SK-N-SH (cell line): ENCODE data around the gene CENPN. TPM values are rescaled to one million over a fixed set of nuclear protein-coding genes. Genes with fewer than 3 reads are reported as not detected.

Source experiments
- CTCF ChIA-PET: fragments of 300-600, 350-600 bp; formaldehyde crosslinking; extraction: SDS; loops from one replicate; lab custom pipeline; 2021; lab: Yijun Ruan, JAX
- POLR2A ChIA-PET: fragments of 350-600 bp; sonication (Branson Sonifier 250); formaldehyde crosslinking; extraction: SDS; loops from one replicate; lab custom pipeline; 2020; ENCODE audit warnings: antibody characterized with exemption, inconsistent platforms; lab: Yijun Ruan, JAX
- DNase-seq: peaks from one replicate; pipeline ENCODE4 v3.0.0; 2012
- H2AFZ ChIP-seq: fragments of 200-600 bp; sonication (generic); 2 replicates; pipeline ENCODE4 v1.8.1; 2016; ENCODE audit warnings: antibody characterized with exemption, mild to moderate bottlenecking, low read depth
- H3F3A ChIP-seq: fragments of 200-600 bp; sonication (generic); replicated peaks from 2 replicates; pipeline ENCODE3; 2016; ENCODE audit warnings: antibody characterized with exemption, mild to moderate bottlenecking; ENCODE audit not compliant: insufficient read depth
- H3K27ac ChIP-seq, 2 experiments: fragments of 200-500 bp in 1 of 2; fragments of 200-600 bp in 1 of 2; sonication (Bioruptor generic) in 1 of 2; sonication (generic), shearing (Covaris generic) in 1 of 2; 2 replicates each; pipeline versions ENCODE4 v1.5.1 to v1.6.1; 2014 to 2016; ENCODE audit warnings: low read depth in 2 of 2, inconsistent platforms in 1 of 2, low read length in 1 of 2, mild to moderate bottlenecking in 1 of 2, mixed read lengths in 1 of 2
- H3K27me3 ChIP-seq: fragments of 200-600 bp; sonication (generic), shearing (Covaris generic); 2 replicates; pipeline ENCODE4 v1.6.1; 2016; ENCODE audit warnings: mixed run types; ENCODE audit not compliant: insufficient read depth
- H3K36me3 ChIP-seq, 2 experiments: fragments of 200-500 bp in 1 of 2; fragments of 200-600 bp in 1 of 2; sonication (Bioruptor generic) in 1 of 2; sonication (generic) in 1 of 2; replicated peaks in 1 of 2; 2 replicates each; pipeline versions ENCODE3 to v1.5.1; 2014 to 2016; ENCODE audit warnings: low read length in 1 of 2, mild to moderate bottlenecking in 1 of 2; ENCODE audit not compliant: insufficient read depth in 2 of 2, control insufficient read depth in 1 of 2
- H3K4me1 ChIP-seq, 2 experiments: fragments of 200-500 bp in 1 of 2; fragments of 200-600 bp in 1 of 2; sonication (Bioruptor generic) in 1 of 2; sonication (generic), shearing (Covaris generic) in 1 of 2; 2 replicates each; pipeline versions ENCODE4 v1.5.1 to v1.6.1; 2014 to 2016; ENCODE audit warnings: low read depth in 1 of 2, low read length in 1 of 2, mixed run types in 1 of 2; ENCODE audit not compliant: insufficient read depth in 2 of 2, control insufficient read depth in 1 of 2
- H3K4me2 ChIP-seq: fragments of 200-600 bp; sonication (generic), shearing (Covaris generic); 2 replicates; pipeline ENCODE4 v1.6.1; 2017; ENCODE audit warnings: mixed run types
- H3K4me3 ChIP-seq, 2 experiments: fragments of 200-500 bp in 1 of 2; fragments of 200-600 bp in 1 of 2; sonication (Bioruptor generic) in 1 of 2; sonication (generic), shearing (Covaris generic) in 1 of 2; 2 replicates each; pipeline versions ENCODE4 v1.5.1 to v1.8.1; 2014 to 2016; ENCODE audit warnings: low read depth in 2 of 2, inconsistent platforms in 1 of 2, low read length in 1 of 2, mild to moderate bottlenecking in 1 of 2, mixed read lengths in 1 of 2, moderate library complexity in 1 of 2
- H3K79me2 ChIP-seq: fragments of 200-600 bp; sonication (generic); 2 replicates; pipeline ENCODE4 v1.8.1; 2017; ENCODE audit warnings: mild to moderate bottlenecking; ENCODE audit not compliant: insufficient read depth
- H3K9ac ChIP-seq: fragments of 200-600 bp; sonication (generic); 2 replicates; pipeline ENCODE4 v1.6.1; 2017; ENCODE audit warnings: mixed run types
- H3K9me2 ChIP-seq: fragments of 200-600 bp; sonication (generic); 2 replicates; pipeline ENCODE4 v1.6.1; 2017; ENCODE audit warnings: mixed run types
- H3K9me3 ChIP-seq: fragments of 200-600 bp; sonication (generic); 2 replicates; pipeline ENCODE4 v1.6.1; 2017; ENCODE audit warnings: mixed run types, mild to moderate bottlenecking, moderate library complexity
- H4K20me1 ChIP-seq: fragments of 200-600 bp; sonication (generic); 2 replicates; pipeline ENCODE4 v1.6.1; 2017; ENCODE audit warnings: mild to moderate bottlenecking, mixed run types; ENCODE audit not compliant: insufficient read depth
- ELF1 ChIP-seq: IDR thresholded peaks from 2 replicates; pipeline ENCODE4 v1.4.0; 2012
- EP300 ChIP-seq, 2 experiments: IDR thresholded peaks; 2 replicates each; pipeline versions ENCODE4 v1.4.0 to v1.6.1; 2012; ENCODE audit warnings: borderline replicate concordance in 1 of 2, low read depth in 1 of 2, low read length in 1 of 2
- EZH2phosphoT487 ChIP-seq: fragments of 200-600 bp; sonication (generic); IDR thresholded peaks from 2 replicates; pipeline ENCODE4 v1.6.1; 2017; ENCODE audit warnings: low read depth, mixed run types, mild to moderate bottlenecking, antibody characterized with exemption, moderate library complexity, borderline replicate concordance
- GATA2 ChIP-seq: sonication (generic); formaldehyde crosslinking; IDR thresholded peaks from 2 replicates; pipeline ENCODE4 v1.5.0; 2020; ENCODE audit warnings: mild to moderate bottlenecking, missing genetic modification reagents
- IRF3 ChIP-seq: fragments of 150-350 bp; IDR thresholded peaks from 2 replicates; pipeline ENCODE4 v1.6.1; 2016; ENCODE audit warnings: mild to moderate bottlenecking, low read depth, low read length
- JUND ChIP-seq: IDR thresholded peaks from 2 replicates; pipeline ENCODE4 v1.4.0; 2012
- MEF2A ChIP-seq: IDR thresholded peaks from 2 replicates; pipeline ENCODE4 v1.4.0; 2012; ENCODE audit warnings: low read depth, borderline replicate concordance
- MXI1 ChIP-seq: IDR thresholded peaks from 2 replicates; pipeline ENCODE4 v1.6.1; 2012; ENCODE audit warnings: mild to moderate bottlenecking, low read depth, low read length, improper control_type of control experiment
- PBX3 ChIP-seq: IDR thresholded peaks from 2 replicates; pipeline ENCODE4; 2012
- POLR2AphosphoS5 ChIP-seq: IDR thresholded peaks from 2 replicates; pipeline ENCODE4 v1.6.1; 2012; ENCODE audit warnings: low read depth, low read length
- REST ChIP-seq: IDR thresholded peaks from 2 replicates; pipeline ENCODE4 v1.6.1; 2012; ENCODE audit warnings: mild to moderate bottlenecking, low read depth, low read length, moderate library complexity
- RXRA ChIP-seq: IDR thresholded peaks from 2 replicates; pipeline ENCODE4 v1.4.0; 2012; ENCODE audit warnings: low read depth, mild to moderate bottlenecking, borderline replicate concordance
- SIN3A ChIP-seq: IDR thresholded peaks from 2 replicates; pipeline ENCODE4 v1.6.1; 2012; ENCODE audit warnings: low read depth, mild to moderate bottlenecking, low read length, moderate library complexity, borderline replicate concordance
- USF2 ChIP-seq: fragments of 150-350 bp; IDR thresholded peaks from 2 replicates; pipeline ENCODE4 v1.6.1; 2017; ENCODE audit warnings: antibody characterized with exemption, low read length, low read depth, borderline replicate concordance
- ZBTB33 ChIP-seq: IDR thresholded peaks from 2 replicates; pipeline ENCODE4 v1.4.0; 2012; ENCODE audit warnings: low read depth, borderline replicate concordance
- WGBS: methylation state at CpG from one replicate; pipeline ENCODE4 v1.1.6; 2017; ENCODE audit warnings: low lambda C conversion rate; 5-methylcytosine and 5-hydroxymethylcytosine counted together
- polyA plus RNA-seq, 3 experiments: library from polyadenylated mRNA; depleted of rRNA; stranded (reverse); fragments of >200 nt; gene quantifications; 2 replicates each; pipeline ENCODE4 v1.2.3, GENCODE V29; 2012

CENPN gene
- polyA plus RNA-seq, 1 of the 3 experiments (the other 2 are of a cell fraction) = 35.3 TPM

GRCh38 chr16:81040131-81040530 is 33.1 kb downstream of the CENPN start:
- Histone ChIP-seq H4K20me1 (peaks cover 9% of the 10 kb centered on the region; the same call in 1 of the 2 replicates), H3K36me3 (peaks cover 30 to 58% of the 10 kb centered on the region in 2 experiments), H3K9me3 (no peaks in the 10 kb centered on the region), H3K27ac (no peak overlapping the region; a peak in 1 of 4 replicates), H3K4me3 (no peak overlapping the region), H3K9me2 (no peaks in the 10 kb centered on the region), H3K9ac (no peak overlapping the region), H3F3A (peaks cover 7% of the 10 kb centered on the region), H3K4me1 (peaks cover 0 to 13% of the 10 kb centered on the region in 2 experiments; a peak in 2 of 4 replicates), H3K79me2 (peaks cover 50% of the 10 kb centered on the region), H2AFZ (no peak overlapping the region), H3K4me2 (no peak overlapping the region), H3K27me3 (no peaks in the 10 kb centered on the region)
- no peak for TF ChIP-seq JUND
- TF ChIP-seq POLR2AphosphoS5 = no peak
- no peak for TF ChIP-seq MXI1
- no peak for TF ChIP-seq EZH2phosphoT487
- no peak for TF ChIP-seq USF2
- no peak for TF ChIP-seq GATA2 (CRISPR knock-in tag)
- no peak for TF ChIP-seq RXRA
- TF ChIP-seq SIN3A = no peak
- TF ChIP-seq ZBTB33 = no peak
- no peak for TF ChIP-seq IRF3
- no peak for TF ChIP-seq MEF2A
- no peak for TF ChIP-seq EP300 (IDR thresholded peaks at IDR 0.05; ENCODE audit: borderline replicate concordance in 1 of 2, low read depth in 1 of 2, low read length in 1 of 2)
- POLR2A ChIA-PET = no interaction called here
- CTCF ChIA-PET = interaction anchor here (0.9 kb wide), 1 partner anchor 13 kb away, joined by 3 read pairs; no protein-coding TSS in a partner anchor
- DNase-seq = no peak
- 100% methylated on average over 2 of the region's 2 CpGs for WGBS

GRCh38 chr16:81040842-81041241 is 33.8 kb downstream of the CENPN start:
- Histone ChIP-seq H3K27me3 (no peaks in the 10 kb centered on the region), H3K27ac (no peak overlapping the region), H3K4me3 (no peak overlapping the region), H3K9me2 (no peaks in the 10 kb centered on the region), H4K20me1 (peaks cover 9% of the 10 kb centered on the region; the same call in 1 of the 2 replicates), H3K79me2 (peaks cover 50% of the 10 kb centered on the region), H3K4me1 (peaks cover 0 to 10% of the 10 kb centered on the region in 2 experiments; a peak in 2 of 4 replicates), H3K4me2 (no peak overlapping the region), H3K36me3 (peaks cover 34 to 65% of the 10 kb centered on the region in 2 experiments), H3K9me3 (no peaks in the 10 kb centered on the region), H2AFZ (no peak overlapping the region), H3F3A (peaks cover 7% of the 10 kb centered on the region), H3K9ac (no peak overlapping the region)
- WGBS = 78% methylated on average over 5 of the region's 5 CpGs
- CTCF ChIA-PET = interaction anchor here (0.9 kb wide), 1 partner anchor 12 kb away, joined by 3 read pairs; no protein-coding TSS in a partner anchor
- no peak for DNase-seq
- POLR2A ChIA-PET = no interaction called here
- TF ChIP-seq PBX3 (no peak), POLR2AphosphoS5 (no peak), ELF1 (no peak), EZH2phosphoT487 (no peak), REST (no peak), EP300 (IDR thresholded peaks at IDR 0.05; ENCODE audit: borderline replicate concordance in 1 of 2, low read depth in 1 of 2, low read length in 1 of 2) (no peak), ZBTB33 (no peak)
